Mesenteric fat pad (tissue), 1 donor: Measurements from ENCODE around the gene DAB2IP. TPM values are rescaled to one million over a fixed set of nuclear protein-coding genes. Genes with fewer than 3 reads are reported as not detected.

ENCODE experiments used
- DNase-seq: peaks from one replicate; pipeline ENCODE4 v3.0.0-alpha.2; 2020; ENCODE audit warnings: low spot score
- total RNA-seq: library from RNA; stranded (reverse); fragmentation: NEBNext Ultra II Directional; extraction: Animal tissue kit (Norgen Biotek cat#: 25700); gene quantifications from one replicate; pipeline ENCODE4 v1.2.1, GENCODE V29; 2021
- donor health status: DM: yes; HTN: yes; CAD: no.

Gene DAB2IP
- total RNA-seq, 1 donor from 2014 or later: 86.1 TPM

GRCh38 chr9:121683652-121684051 is 32.2 kb downstream of the DAB2IP start:
- DNase-seq: no peak

GRCh38 chr9:121684381-121685145 is 33.1 kb downstream of the DAB2IP start:
- no peak for DNase-seq

GRCh38 chr9:121685146-121685794 is 33.8 kb downstream of the DAB2IP start:
- DNase-seq: no peak

- DNase-seq: no peak
Measured at GRCh38 chr9:121685795-121686377, 34.5 kb downstream of the DAB2IP start.

GRCh38 chr9:121686930-121687541 is 35.6 kb downstream of the DAB2IP start:
- no peak for DNase-seq

GRCh38 chr9:121688146-121688680 is 36.8 kb downstream of the DAB2IP start:
- no peak for DNase-seq

GRCh38 chr9:121688681-121689080 is 37.2 kb downstream of the DAB2IP start:
- DNase-seq: no peak

GRCh38 chr9:121689461-121690157 is 38.2 kb downstream of the DAB2IP start:
- no peak for DNase-seq

- DNase-seq: no peak
Measured at GRCh38 chr9:121690316-121690715, 38.9 kb downstream of the DAB2IP start.

- no peak for DNase-seq
Measured at GRCh38 chr9:121690766-121691165, 39.3 kb downstream of the DAB2IP start.

- no peak for DNase-seq
Measured at GRCh38 chr9:121691890-121692289, 40.5 kb downstream of the DAB2IP start.

GRCh38 chr9:121692606-121693387 is 41.4 kb downstream of the DAB2IP start:
- DNase-seq: no peak

- no peak for DNase-seq
Measured at GRCh38 chr9:121693388-121693670, 41.9 kb downstream of the DAB2IP start.

- DNase-seq: no peak
Measured at GRCh38 chr9:121694001-121694400, 42.6 kb downstream of the DAB2IP start.

GRCh38 chr9:121694600-121694999 is 43.2 kb downstream of the DAB2IP start:
- DNase-seq: no peak

- no peak for DNase-seq
Measured at GRCh38 chr9:121696930-121697329, 45.5 kb downstream of the DAB2IP start.

- DNase-seq: no peak
Measured at GRCh38 chr9:121698627-121699570, 47.5 kb downstream of the DAB2IP start.

- DNase-seq: no peak
Measured at GRCh38 chr9:121699571-121700164, 48.2 kb downstream of the DAB2IP start.
